GM12878 (cell line): ENCODE measurements around the gene HIF3A. TPM values are rescaled to one million over a fixed set of nuclear protein-coding genes. Genes with fewer than 3 reads are reported as not detected.

Experiments used
- ATAC-seq: fragments of 200-7000 bp; cut with Tn5 transposase; 3 replicates; pipeline ENCODE4 v1.9.1; 2020; ENCODE audit warnings: mild to moderate bottlenecking, moderate library complexity
- BruUV-seq: library from RNA; stranded (reverse); fragments of 400-500 nt; replicated peaks from 2 replicates; lab custom pipeline; 2021; lab: Mats Ljungman, UMichigan
- CTCF ChIA-PET: fragments of 300-600 bp; sonication (Branson Sonifier 250); formaldehyde crosslinking; extraction: SDS; loops from one replicate; lab custom pipeline; 2021; ENCODE audit warnings: inconsistent platforms; lab: Yijun Ruan, JAX
- POLR2A ChIA-PET: fragments of 350-600 bp; formaldehyde crosslinking; extraction: SDS; loops from one replicate; lab custom pipeline; 2021; ENCODE audit warnings: inconsistent platforms; lab: Charles Lee
- RAD21 ChIA-PET: fragments of 300-600 bp; sonication (Branson Sonifier 250); formaldehyde crosslinking; loops from one replicate; lab custom pipeline; 2023; ENCODE audit warnings: antibody characterized with exemption; ENCODE audit not compliant: unreplicated experiment; lab: Charles Lee
- SMC1A ChIA-PET: fragments of 300-600 bp; sonication (Branson Sonifier 250); formaldehyde crosslinking; loops from one replicate; lab custom pipeline; 2023; ENCODE audit not compliant: unreplicated experiment, uncharacterized antibody; lab: Charles Lee
- DNase-seq: peaks from one replicate; pipeline ENCODE4 v3.0.0-alpha.2; 2011; ENCODE audit warnings: low read depth, low spot score
- FAIRE-seq: peaks from 3 replicates; lab custom pipeline; 2011; peaks lifted over from hg19 to GRCh38; lab: Jason Lieb, UNC
- H2AFZ ChIP-seq: 2 replicates; pipeline ENCODE4 v1.6.0; 2011; ENCODE audit warnings: low read depth, low read length, control low read depth; ENCODE audit not compliant: control insufficient read depth
- H3K27ac ChIP-seq: 2 replicates; pipeline ENCODE4 v1.5.1; 2011; ENCODE audit warnings: control low read depth; ENCODE audit not compliant: control insufficient read depth, insufficient read depth
- H3K27me3 ChIP-seq, 2 experiments: replicated peaks in 1 of 2; 2 replicates each; pipeline versions ENCODE4 v1.6.0 to v1.6.1; 2011; ENCODE audit warnings: low read length in 1 of 2; ENCODE audit not compliant: control insufficient read depth in 2 of 2, insufficient read depth in 2 of 2
- H3K36me3 ChIP-seq, 2 experiments: 2 replicates each; pipeline ENCODE4 v1.5.1; 2011; ENCODE audit warnings: low read length in 1 of 2; ENCODE audit not compliant: control insufficient read depth in 2 of 2, insufficient read depth in 2 of 2
- H3K4me1 ChIP-seq: 2 replicates; pipeline ENCODE4 v1.6.1; 2011; ENCODE audit warnings: mild to moderate bottlenecking, low read length, moderate library complexity, mixed read lengths; ENCODE audit not compliant: control insufficient read depth, insufficient read depth
- H3K4me2 ChIP-seq: 2 replicates; pipeline ENCODE4 v1.6.0; 2011; ENCODE audit warnings: control low read depth; ENCODE audit not compliant: control insufficient read depth, insufficient read depth
- H3K4me3 ChIP-seq: fragments of 200-600 bp; sonication (generic); 2 replicates; pipeline ENCODE4 v1.5.1; 2016
- H3K79me2 ChIP-seq: 2 replicates; pipeline ENCODE4 v1.6.0; 2011; ENCODE audit warnings: low read length; ENCODE audit not compliant: control insufficient read depth, insufficient read depth
- H3K9ac ChIP-seq: 2 replicates; pipeline ENCODE4 v1.8.0; 2011; ENCODE audit warnings: low read length, control low read depth, mixed read lengths; ENCODE audit not compliant: control insufficient read depth, insufficient read depth
- H3K9me3 ChIP-seq: replicated peaks from 3 replicates; pipeline ENCODE4 v1.5.1; 2011; ENCODE audit warnings: mild to moderate bottlenecking, low read length; ENCODE audit not compliant: control insufficient read depth, insufficient read depth
- H4K20me1 ChIP-seq: 2 replicates; pipeline ENCODE4 v1.6.0; 2011; ENCODE audit not compliant: control insufficient read depth, insufficient read depth
- CHD1 ChIP-seq: IDR thresholded peaks from 2 replicates; pipeline ENCODE4 v1.6.1; 2012; ENCODE audit warnings: low read depth, low read length, improper control_type of control experiment
- EGR1 ChIP-seq, 2 experiments: IDR thresholded peaks; 1 replicate in 1 of 2; 2 replicates in 1 of 2; pipeline ENCODE4 v1.6.1; 2011 to 2012; ENCODE audit warnings: low read depth in 2 of 2, low read length in 2 of 2, borderline replicate concordance in 1 of 2, mild to moderate bottlenecking in 1 of 2, moderate library complexity in 1 of 2
- JUND ChIP-seq: IDR thresholded peaks from 2 replicates; pipeline ENCODE4 v1.6.1; 2012; ENCODE audit warnings: low read depth, mild to moderate bottlenecking, low read length, improper control_type of control experiment, moderate library complexity
- MEF2A ChIP-seq: IDR thresholded peaks from 2 replicates; pipeline ENCODE4 v1.6.1; 2011; ENCODE audit warnings: low read depth, mild to moderate bottlenecking, low read length, moderate library complexity; ENCODE audit not compliant: insufficient read depth
- MYC ChIP-seq: IDR thresholded peaks from 2 replicates; pipeline ENCODE4 v1.6.1; 2011; ENCODE audit warnings: mild to moderate bottlenecking, low read length, moderate library complexity, inconsistent platforms; ENCODE audit not compliant: insufficient read depth, insufficient replicate concordance, insufficient read length, severe bottlenecking
- NRF1 ChIP-seq: conservative IDR thresholded peaks from 2 replicates; pipeline ENCODE4 v1.6.1; 2011; ENCODE audit warnings: mild to moderate bottlenecking, low read depth, low read length, improper control_type of control experiment
- SMARCA5 ChIP-seq: fragments of 450-650 bp; IDR thresholded peaks from 2 replicates; pipeline ENCODE4 v1.6.1; 2017; ENCODE audit warnings: mild to moderate bottlenecking
- STAT3 ChIP-seq: IDR thresholded peaks from 2 replicates; pipeline ENCODE4 v1.6.1; 2011; ENCODE audit warnings: low read depth, low read length, improper control_type of control experiment
- WGBS: methylation state at CpG from one replicate; pipeline ENCODE4 v1.1.6; 2016; ENCODE audit warnings: low lambda C conversion rate; ENCODE audit not compliant: insufficient replicate concordance, insufficient coverage; ENCODE audit errors: missing lambda C conversion rate; 5-methylcytosine and 5-hydroxymethylcytosine counted together
- in situ Hi-C: fragments of 300-500 bp; cut with MboI; formaldehyde crosslinking; loops from 9 replicates; pipeline ENCODE4 v1.14.3; 2018; ENCODE audit warnings: mixed read lengths
- intact Hi-C: fragments of 100-400 bp; cut with micrococcal nuclease; formaldehyde crosslinking; loops from one replicate; pipeline ENCODE4 v1.14.2; 2022; ENCODE audit not compliant: unreplicated experiment
- polyA plus RNA-seq, 11 experiments: library from polyadenylated mRNA; depleted of rRNA in 4 of 11; unstranded in 6 of 11; stranded (reverse) in 5 of 11; fragments of >200 nt; fragmentation: Nextera tagmentation in 4 of 11; fragmentation: Illumina TruSeq in 1 of 11; extraction: Ambion mirVana in 4 of 11; extraction: Trizol in 1 of 11; gene quantifications; 1 replicate in 1 of 11; 2 replicates in 10 of 11; pipeline versions ENCODE4 v1.2.1 to v1.2.3, GENCODE V29; 2011 to 2016; ENCODE audit warnings: inconsistent platforms in 2 of 11, missing spikeins in 2 of 11, low read depth in 1 of 11
- total RNA-seq, 4 experiments: library from RNA; depleted of rRNA in 3 of 4; stranded (reverse); fragments of >200 nt in 3 of 4; fragmentation: Illumina TruSeq in 1 of 4; extraction: Trizol in 1 of 4; gene quantifications; 2 replicates each; pipeline versions ENCODE4 v1.2.1 to v1.2.3, GENCODE V29; 2013 to 2021
- TF ChIP-seq, protein P1 (sequence below): IDR thresholded peaks from 2 replicates; pipeline ENCODE4 v1.6.1; 2011; ENCODE audit warnings: mild to moderate bottlenecking, low read depth, low read length, moderate library complexity; ENCODE audit not compliant: insufficient replicate concordance
- TF ChIP-seq, protein P2 (sequence below): fragments of 450-650 bp; IDR thresholded peaks from 2 replicates; pipeline ENCODE4 v1.6.1; 2018; ENCODE audit warnings: mild to moderate bottlenecking, low read depth, moderate library complexity; ENCODE audit not compliant: partially characterized antibody

The HIF3A gene
- total and polyA plus RNA-seq, 10 of the 15 experiments (the other 5 are each of a cell fraction or from before 2014, with no cell fraction given): 0.03 to 0.20 (median 0.06) TPM; not detected in 5

DNA sequence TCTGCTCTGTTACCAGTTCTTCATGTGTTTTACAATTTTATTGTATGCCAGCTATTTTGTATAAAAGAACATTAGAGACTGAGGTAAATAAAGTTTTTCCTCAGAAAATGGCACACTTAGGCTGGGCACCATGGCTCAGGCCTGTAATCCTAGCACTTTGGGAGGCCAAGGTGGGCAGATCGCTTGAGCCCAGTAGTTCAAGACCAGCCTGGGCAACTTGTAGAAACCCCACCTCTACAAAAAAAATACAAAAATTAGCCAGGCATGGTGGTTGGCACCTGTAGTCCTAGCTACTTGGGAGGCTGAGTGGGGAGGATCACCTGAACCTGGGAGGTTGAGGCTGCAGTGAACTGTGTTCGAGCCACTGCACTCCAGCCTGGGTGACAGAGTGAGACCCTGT is 84.5 kb downstream of the HIF3A start:
- intact Hi-C loops (no loop called here), in situ Hi-C loops (no loop called here)
- Histone ChIP-seq H3K9me3 (no peaks in the 10 kb centered on the region), H4K20me1 (no peaks in the 10 kb centered on the region), H3K4me3 (no peak overlapping the region), H3K4me1 (no peaks in the 10 kb centered on the region), H3K4me2 (no peak overlapping the region), H3K9ac (no peak overlapping the region), H3K27ac (no peak overlapping the region), H3K27me3 (no peaks in the 10 kb centered on the region), H2AFZ (no peak overlapping the region), H3K36me3 (peaks cover 24 to 33% of the 10 kb centered on the region in 2 experiments)
- ChIA-PET CTCF (interaction anchor here (1.2 kb wide), 1 partner anchor 35 kb away, joined by 4 read pairs; the partner anchor contains the start of gene PPP5C), POLR2A (no interaction called here), SMC1A (no interaction called here), RAD21 (no interaction called here)
- DNase-seq: no peak
- 98% methylated on average over 2 of the region's 2 CpGs for WGBS
- no TSS peak for BruUV-seq
- TF ChIP-seq JUND (no peak), SMARCA5 (no peak), MYC (no peak), CHD1 (no peak), STAT3 (no peak), NRF1 (no peak), EGR1 (IDR thresholded peaks at IDR 0.05; ENCODE audit: borderline replicate concordance in 1 of 2, low read depth in 2 of 2, low read length in 2 of 2) (no peak), MEF2A (no peak)
- TF ChIP-seq, protein P1, sequence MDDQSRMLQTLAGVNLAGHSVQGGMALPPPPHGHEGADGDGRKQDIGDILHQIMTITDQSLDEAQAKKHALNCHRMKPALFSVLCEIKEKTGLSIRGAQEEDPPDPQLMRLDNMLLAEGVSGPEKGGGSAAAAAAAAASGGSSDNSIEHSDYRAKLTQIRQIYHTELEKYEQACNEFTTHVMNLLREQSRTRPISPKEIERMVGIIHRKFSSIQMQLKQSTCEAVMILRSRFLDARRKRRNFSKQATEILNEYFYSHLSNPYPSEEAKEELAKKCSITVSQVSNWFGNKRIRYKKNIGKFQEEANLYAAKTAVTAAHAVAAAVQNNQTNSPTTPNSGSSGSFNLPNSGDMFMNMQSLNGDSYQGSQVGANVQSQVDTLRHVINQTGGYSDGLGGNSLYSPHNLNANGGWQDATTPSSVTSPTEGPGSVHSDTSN: no peak
- TF ChIP-seq, protein P2, sequence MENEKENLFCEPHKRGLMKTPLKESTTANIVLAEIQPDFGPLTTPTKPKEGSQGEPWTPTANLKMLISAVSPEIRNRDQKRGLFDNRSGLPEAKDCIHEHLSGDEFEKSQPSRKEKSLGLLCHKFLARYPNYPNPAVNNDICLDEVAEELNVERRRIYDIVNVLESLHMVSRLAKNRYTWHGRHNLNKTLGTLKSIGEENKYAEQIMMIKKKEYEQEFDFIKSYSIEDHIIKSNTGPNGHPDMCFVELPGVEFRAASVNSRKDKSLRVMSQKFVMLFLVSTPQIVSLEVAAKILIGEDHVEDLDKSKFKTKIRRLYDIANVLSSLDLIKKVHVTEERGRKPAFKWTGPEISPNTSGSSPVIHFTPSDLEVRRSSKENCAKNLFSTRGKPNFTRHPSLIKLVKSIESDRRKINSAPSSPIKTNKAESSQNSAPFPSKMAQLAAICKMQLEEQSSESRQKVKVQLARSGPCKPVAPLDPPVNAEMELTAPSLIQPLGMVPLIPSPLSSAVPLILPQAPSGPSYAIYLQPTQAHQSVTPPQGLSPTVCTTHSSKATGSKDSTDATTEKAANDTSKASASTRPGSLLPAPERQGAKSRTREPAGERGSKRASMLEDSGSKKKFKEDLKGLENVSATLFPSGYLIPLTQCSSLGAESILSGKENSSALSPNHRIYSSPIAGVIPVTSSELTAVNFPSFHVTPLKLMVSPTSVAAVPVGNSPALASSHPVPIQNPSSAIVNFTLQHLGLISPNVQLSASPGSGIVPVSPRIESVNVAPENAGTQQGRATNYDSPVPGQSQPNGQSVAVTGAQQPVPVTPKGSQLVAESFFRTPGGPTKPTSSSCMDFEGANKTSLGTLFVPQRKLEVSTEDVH: no peak
- TF ChIP-seq, all 136 proteins: peak for 0
- FAIRE-seq (no peak), ATAC-seq (no peak)
- no peaks in the 10 kb centered on the region for H3K79me2 ChIP-seq
